SK-N-SH treated with all-trans-retinoic acid at 6 μM for 48 hours (cell line): ENCODE measurements around the gene SPRED3.
A peak's percentile ranks its signal among the peaks of the same experiment; 100 is the strongest.
"Not testable (repeated sequence)": the region's sequence is repeated elsewhere in the genome, so short reads cannot be mapped to it uniquely, and the experiment has no call there.

Experiments used
- ATAC-seq: fragments of 200-7000 bp; cut with Tn5 transposase; 3 replicates; pipeline ENCODE4 v1.9.1; 2020; ENCODE audit warnings: mild to moderate bottlenecking, moderate library complexity
- ARNTL ChIP-seq: fragments of 450-650 bp; formaldehyde crosslinking; IDR thresholded peaks from 2 replicates; pipeline ENCODE4 v1.5.0; 2020; ENCODE audit warnings: low read depth, mild to moderate bottlenecking, moderate library complexity, borderline replicate concordance
- BACH2 ChIP-seq: fragments of 250-450 bp; sonication (Bioruptor Pico); IDR thresholded peaks from 2 replicates; pipeline ENCODE4 v1.9.0; 2021; ENCODE audit warnings: mild to moderate bottlenecking, borderline replicate concordance
- CREB5 ChIP-seq: fragments of 250-450 bp; sonication (Bioruptor Pico); IDR thresholded peaks from 2 replicates; pipeline ENCODE4 v1.5.1; 2020; ENCODE audit warnings: low read depth, mild to moderate bottlenecking, moderate library complexity
- CSDC2 ChIP-seq: fragments of 250-450 bp; sonication (Bioruptor Pico); IDR thresholded peaks from 2 replicates; pipeline ENCODE4 v1.5.0; 2020; ENCODE audit warnings: mild to moderate bottlenecking, moderate library complexity
- CSRNP3 ChIP-seq: fragments of 250-450 bp; sonication (Bioruptor Pico); IDR thresholded peaks from 2 replicates; pipeline ENCODE4 v1.5.1; 2021; ENCODE audit warnings: mild to moderate bottlenecking, moderate library complexity
- ESRRG ChIP-seq: fragments of 250-450 bp; sonication (Bioruptor Pico); IDR thresholded peaks from 2 replicates; pipeline ENCODE4 v1.6.1; 2021; ENCODE audit warnings: mild to moderate bottlenecking
- GLIS3 ChIP-seq: fragments of 250-450 bp; sonication (Bioruptor Pico); IDR thresholded peaks from 2 replicates; pipeline ENCODE4 v1.5.0; 2020; ENCODE audit warnings: mild to moderate bottlenecking, moderate library complexity
- ISL1 ChIP-seq: fragments of 250-450 bp; sonication (Bioruptor Pico); IDR thresholded peaks from 2 replicates; pipeline ENCODE4 v2.1.2; 2022; ENCODE audit warnings: mild to moderate bottlenecking, moderate library complexity
- OSR1 ChIP-seq: fragments of 250-450 bp; sonication (Bioruptor Pico); IDR thresholded peaks from 2 replicates; pipeline ENCODE4 v1.8.0; 2022; ENCODE audit warnings: moderate library complexity, mild to moderate bottlenecking, inconsistent platforms
- PATZ1 ChIP-seq: fragments of 250-450 bp; sonication (Bioruptor Pico); IDR thresholded peaks from 2 replicates; pipeline ENCODE4 v1.8.0; 2020; ENCODE audit warnings: mild to moderate bottlenecking, moderate library complexity, borderline replicate concordance
- POU6F1 ChIP-seq: fragments of 250-450 bp; sonication (Bioruptor Pico); IDR thresholded peaks from 2 replicates; pipeline ENCODE4 v1.8.0; 2021; ENCODE audit warnings: low read depth, mild to moderate bottlenecking, moderate library complexity, borderline replicate concordance
- PPARA ChIP-seq: fragments of 250-450 bp; sonication (Bioruptor Pico); IDR thresholded peaks from 2 replicates; pipeline ENCODE4 v1.5.0; 2020; ENCODE audit warnings: mild to moderate bottlenecking, borderline replicate concordance
- SNAI2 ChIP-seq: fragments of 250-450 bp; sonication (Bioruptor Pico); IDR thresholded peaks from 2 replicates; pipeline ENCODE4 v1.5.0; 2020; ENCODE audit warnings: mild to moderate bottlenecking, moderate library complexity
- TCF4 ChIP-seq: fragments of 250-450 bp; sonication (Bioruptor Pico); IDR thresholded peaks from 2 replicates; pipeline ENCODE4 v1.8.0; 2021; ENCODE audit warnings: mild to moderate bottlenecking, moderate library complexity, borderline replicate concordance
- TOX ChIP-seq: fragments of 250-450 bp; sonication (Bioruptor Pico); IDR thresholded peaks from 2 replicates; pipeline ENCODE4 v1.8.0; 2021; ENCODE audit warnings: mild to moderate bottlenecking, moderate library complexity, borderline replicate concordance
- TSHZ2 ChIP-seq: fragments of 250-450 bp; sonication (Bioruptor Pico); IDR thresholded peaks from 2 replicates; pipeline ENCODE4 v1.5.0; 2020; ENCODE audit warnings: mild to moderate bottlenecking, moderate library complexity
- ZC3H10 ChIP-seq: fragments of 250-450 bp; sonication (Bioruptor Pico); IDR thresholded peaks from 2 replicates; pipeline ENCODE4 v1.5.1; 2021; ENCODE audit warnings: mild to moderate bottlenecking, moderate library complexity
- ZFP3 ChIP-seq: fragments of 250-450 bp; sonication (Bioruptor Pico); IDR thresholded peaks from 2 replicates; pipeline ENCODE4 v1.5.0; 2020; ENCODE audit warnings: mild to moderate bottlenecking, moderate library complexity
- ZFP30 ChIP-seq: fragments of 450-650 bp; formaldehyde crosslinking; IDR thresholded peaks from 2 replicates; pipeline ENCODE4 v1.5.0; 2022; ENCODE audit warnings: mild to moderate bottlenecking, moderate library complexity
- ZNF565 ChIP-seq: fragments of 450-650 bp; formaldehyde crosslinking; conservative IDR thresholded peaks from 2 replicates; pipeline ENCODE4 v1.5.0; 2020; ENCODE audit warnings: low read depth, mild to moderate bottlenecking, moderate library complexity
- ZNF70 ChIP-seq: fragments of 450-650 bp; formaldehyde crosslinking; IDR thresholded peaks from 2 replicates; pipeline ENCODE4 v1.5.0; 2020; ENCODE audit warnings: mild to moderate bottlenecking, moderate library complexity
- ZNF8 ChIP-seq: fragments of 450-650 bp; formaldehyde crosslinking; IDR thresholded peaks from 2 replicates; pipeline ENCODE4 v1.5.0; 2020; ENCODE audit warnings: mild to moderate bottlenecking, moderate library complexity

The SPRED3 gene

GRCh38 chr19:38405276-38405675 is 16.8 kb downstream of the SPRED3 start:
- TF ChIP-seq TOX: no peak
- ATAC-seq: no peak

- ATAC-seq: peak; percentile 56
- TF ChIP-seq GLIS3 (no peak), ZC3H10 (CRISPR knock-in tag) (no peak), CSRNP3 (CRISPR knock-in tag) (no peak), POU6F1 (CRISPR knock-in tag) (no peak), ZNF565 (CRISPR knock-in tag) (no peak), SNAI2 (CRISPR knock-in tag) (no peak), TCF4 (no peak)
Measured at GRCh38 chr19:38409631-38410133, 21.2 kb downstream of the SPRED3 start.

- not testable (repeated sequence) for ATAC-seq
Measured at GRCh38 chr19:38410407-38410806, 21.9 kb downstream of the SPRED3 start.

- ATAC-seq: no peak; the same call in 2 of the 3 replicates
- no peak for TF ChIP-seq ZFP3 (CRISPR knock-in tag)
- no peak for TF ChIP-seq ZC3H10 (CRISPR knock-in tag)
- no peak for TF ChIP-seq ZNF8 (CRISPR knock-in tag)
- TF ChIP-seq CSDC2 (CRISPR knock-in tag): no peak
- TF ChIP-seq ZFP30: no peak
- no peak for TF ChIP-seq ZNF70
Measured at GRCh38 chr19:38411041-38411712, 22.7 kb downstream of the SPRED3 start.

- ATAC-seq: not testable (repeated sequence)
Measured at GRCh38 chr19:38411898-38412297, 23.4 kb downstream of the SPRED3 start.

GRCh38 chr19:38412491-38412890 is 24.0 kb downstream of the SPRED3 start:
- no peak for ATAC-seq
- TF ChIP-seq TOX: no peak
- TF ChIP-seq GLIS3: no peak
- TF ChIP-seq PPARA (CRISPR knock-in tag): no peak
- TF ChIP-seq ARNTL: no peak
- TF ChIP-seq CREB5: no peak
- no peak for TF ChIP-seq ZNF8 (CRISPR knock-in tag)
- TF ChIP-seq OSR1 (CRISPR knock-in tag): no peak
- TF ChIP-seq CSRNP3 (CRISPR knock-in tag): no peak
- no peak for TF ChIP-seq ZNF70
- TF ChIP-seq TCF4: no peak
- no peak for TF ChIP-seq PATZ1 (CRISPR knock-in tag)
- no peak for TF ChIP-seq ZNF565 (CRISPR knock-in tag)
- no peak for TF ChIP-seq TSHZ2 (CRISPR knock-in tag)
- no peak for TF ChIP-seq CSDC2 (CRISPR knock-in tag)
- TF ChIP-seq ISL1 (CRISPR knock-in tag): no peak
- TF ChIP-seq ZFP3 (CRISPR knock-in tag): no peak
- TF ChIP-seq ESRRG: no peak
- no peak for TF ChIP-seq BACH2
